Endothelial cell of umbilical vein (primary cell): ENCODE data around the gene UPF1. TPM values are rescaled to one million over a fixed set of nuclear protein-coding genes. Genes with fewer than 3 reads are reported as not detected.

Experiments used
- BruUV-seq: library from RNA; stranded (reverse); fragments of 400-500 nt; replicated peaks from 2 replicates; lab custom pipeline; 2021; lab: Mats Ljungman, UMichigan
- CTCF ChIA-PET: fragments of 300-600, 350-600 bp; sonication (Branson Sonifier 250); formaldehyde crosslinking; loops from one replicate; lab custom pipeline; 2021; ENCODE audit warnings: antibody characterized with exemption, inconsistent platforms; lab: Charles Lee
- POLR2A ChIA-PET: fragments of 300-600, 350-600 bp; sonication (Branson Sonifier 250); formaldehyde crosslinking; loops from one replicate; lab custom pipeline; 2021; ENCODE audit warnings: antibody characterized with exemption, inconsistent platforms; lab: Charles Lee
- DNase-seq: peaks from one replicate; pipeline ENCODE4 v3.0.0-alpha.2; 2011; ENCODE audit warnings: low read depth, low spot score
- FAIRE-seq: peaks from 2 replicates; lab custom pipeline; 2011; peaks lifted over from hg19 to GRCh38; lab: Jason Lieb, UNC
- H2AFZ ChIP-seq: 2 replicates; pipeline ENCODE4 v1.6.0; 2012; ENCODE audit warnings: low read depth, low read length, control low read depth, inconsistent platforms
- H3K27ac ChIP-seq: 2 replicates; pipeline ENCODE4 v1.5.1; 2011; ENCODE audit warnings: low read depth, mild to moderate bottlenecking, control low read depth, low read length, moderate library complexity; ENCODE audit not compliant: insufficient read depth
- H3K27me3 ChIP-seq, 2 experiments: 2 replicates each; pipeline versions ENCODE4 v1.6.0 to v1.6.1; 2011; ENCODE audit warnings: low read length in 2 of 2, mixed read lengths in 1 of 2; ENCODE audit not compliant: control insufficient read depth in 2 of 2, insufficient read depth in 2 of 2
- H3K36me3 ChIP-seq, 2 experiments: 2 replicates in 1 of 2; 3 replicates in 1 of 2; pipeline ENCODE4 v1.5.1; 2011; ENCODE audit warnings: low read length in 2 of 2, mild to moderate bottlenecking in 1 of 2, moderate library complexity in 1 of 2; ENCODE audit not compliant: control insufficient read depth in 2 of 2, insufficient read depth in 2 of 2; ENCODE audit errors: extremely low read depth in 1 of 2
- H3K4me1 ChIP-seq: 3 replicates; pipeline ENCODE4 v1.5.1; 2011; ENCODE audit warnings: mild to moderate bottlenecking, low read length; ENCODE audit not compliant: control insufficient read depth, insufficient read depth; ENCODE audit errors: extremely low read depth
- H3K4me2 ChIP-seq: 2 replicates; pipeline ENCODE4 v1.6.1; 2011; ENCODE audit warnings: low read length, control low read depth, mixed read lengths; ENCODE audit not compliant: insufficient read depth
- H3K4me3 ChIP-seq, 3 experiments: fragments of 200-600 bp in 1 of 3; sonication (generic), shearing (Covaris generic) in 1 of 3; replicated peaks in 1 of 3; 2 replicates each; pipeline ENCODE4 v1.5.1; 2011 to 2016; ENCODE audit warnings: control low read depth in 3 of 3, low read length in 3 of 3, mild to moderate bottlenecking in 2 of 3, inconsistent platforms in 1 of 3, low read depth in 1 of 3, moderate library complexity in 1 of 3; ENCODE audit not compliant: insufficient read depth in 1 of 3
- H3K79me2 ChIP-seq: 2 replicates; pipeline ENCODE4 v1.6.0; 2012; ENCODE audit warnings: low read length, inconsistent platforms; ENCODE audit not compliant: control insufficient read depth, insufficient read depth
- H3K9ac ChIP-seq: replicated peaks from 2 replicates; pipeline ENCODE3; 2011; ENCODE audit warnings: low read length, control low read depth; ENCODE audit not compliant: insufficient read depth; ENCODE audit errors: extremely low read depth
- H3K9me1 ChIP-seq: replicated peaks from 3 replicates; pipeline ENCODE4 v1.6.0; 2011; ENCODE audit warnings: mild to moderate bottlenecking, low read length; ENCODE audit not compliant: control insufficient read depth, insufficient read depth; ENCODE audit errors: extremely low read depth
- H3K9me3 ChIP-seq: replicated peaks from 2 replicates; pipeline ENCODE4 v1.5.1; 2012; ENCODE audit warnings: low read length, inconsistent platforms; ENCODE audit not compliant: control insufficient read depth, insufficient read depth
- H4K20me1 ChIP-seq: replicated peaks from 2 replicates; pipeline ENCODE3; 2011; ENCODE audit warnings: mild to moderate bottlenecking, low read length; ENCODE audit not compliant: control insufficient read depth, insufficient read depth; ENCODE audit errors: extremely low read depth
- CTCF ChIP-seq, 2 donors: IDR thresholded peaks; 1 replicate in 1 of 2; 2 replicates in 1 of 2; pipeline ENCODE4 v1.5.1; 2011; ENCODE audit warnings: low read length in 2 of 2, mild to moderate bottlenecking in 2 of 2, moderate library complexity in 2 of 2, control low read depth in 1 of 2, inconsistent platforms in 1 of 2, low read depth in 1 of 2; ENCODE audit not compliant: insufficient read depth in 1 of 2; ENCODE audit errors: extremely low read depth in 1 of 2
- EZH2 ChIP-seq: IDR thresholded peaks from 2 replicates; pipeline ENCODE4 v1.6.1; 2012; ENCODE audit warnings: borderline replicate concordance, low read depth, mild to moderate bottlenecking, moderate library complexity, low read length, inconsistent platforms; ENCODE audit not compliant: severe bottlenecking
- FOS ChIP-seq: IDR thresholded peaks from 2 replicates; pipeline ENCODE4 v1.6.1; 2011; ENCODE audit warnings: mild to moderate bottlenecking, low read length, moderate library complexity, borderline replicate concordance; ENCODE audit not compliant: insufficient read depth
- GATA2 ChIP-seq: IDR thresholded peaks from 2 replicates; pipeline ENCODE4 v1.7.0; 2011; ENCODE audit warnings: low read depth, mild to moderate bottlenecking, moderate library complexity, mixed read lengths, low read length; ENCODE audit not compliant: insufficient read length, insufficient read depth
- JUN ChIP-seq: IDR thresholded peaks from 2 replicates; pipeline ENCODE4 v1.6.1; 2011; ENCODE audit warnings: borderline replicate concordance, low read depth; ENCODE audit not compliant: insufficient read length, insufficient read depth
- MYC ChIP-seq: IDR thresholded peaks from one replicate; pipeline ENCODE4 v1.6.1; 2011; ENCODE audit warnings: mild to moderate bottlenecking, low read depth, low read length
- POLR2A ChIP-seq: IDR thresholded peaks from 2 replicates; pipeline ENCODE4 v1.6.1; 2012; ENCODE audit warnings: low read depth, mild to moderate bottlenecking, control low read depth, low read length
- POLR2AphosphoS5 ChIP-seq: IDR thresholded peaks from 2 replicates; pipeline ENCODE4 v1.6.1; 2012; ENCODE audit warnings: low read depth, mild to moderate bottlenecking, control low read depth, low read length, moderate library complexity; ENCODE audit not compliant: insufficient read depth
- dilution Hi-C: fragments of 300-500 bp; cut with MboI; formaldehyde crosslinking; loops from one replicate; pipeline ENCODE4 v1.15.0; 2019; ENCODE audit warnings: low sequenced_read_pairs; ENCODE audit not compliant: extremely low pct_ligation_motif_present
- intact Hi-C: fragments of 100-400 bp; cut with micrococcal nuclease; formaldehyde crosslinking; loops from one replicate; pipeline ENCODE4 v1.10.0; 2022
- polyA plus RNA-seq, 4 experiments: library from polyadenylated mRNA; depleted of rRNA in 3 of 4; stranded (reverse) in 3 of 4; unstranded in 1 of 4; fragments of >200 nt; gene quantifications; 2 replicates each; pipeline versions ENCODE4 v1.2.1 to v1.2.3, GENCODE V29; 2011 to 2012; ENCODE audit warnings: missing spikeins in 1 of 4
- total RNA-seq: library from RNA; stranded (reverse); gene quantifications from 2 replicates; pipeline ENCODE4 v1.2.3, GENCODE V29; 2021
- TF ChIP-seq, protein P1 (sequence below): IDR thresholded peaks from 2 replicates; pipeline ENCODE4 v1.6.1; 2011; ENCODE audit not compliant: insufficient read depth, insufficient read length

UPF1 gene
- total and polyA plus RNA-seq, 2 donors (not counting 3 experiments of a cell fraction or from before 2014, with no cell fraction given), result 65.9 to 68.2 TPM

GRCh38 chr19:18913466-18913865 is 81.7 kb downstream of the UPF1 start:
- ChIA-PET CTCF (interaction anchor here (0.6 kb wide), 2 partner anchors 24 to 74 kb away, joined by 3 read pairs; no protein-coding TSS in a partner anchor), POLR2A (no interaction called here)
- peaks cover 2% of the 10 kb centered on the region for H4K20me1 ChIP-seq
- H3K4me3 ChIP-seq, result no peak overlapping the region
- H2AFZ ChIP-seq, result no peak overlapping the region
- no TSS peak for BruUV-seq
- no peak for FAIRE-seq
- H3K4me1 ChIP-seq, result peaks cover 6% of the 10 kb centered on the region
- H3K27ac ChIP-seq, result no peak overlapping the region
- intact Hi-C loops, result loop anchor here (10.0 kb wide), 2 partner anchors 49 to 459 kb away; no protein-coding TSS in a partner anchor
- H3K9me3 ChIP-seq, result no peaks in the 10 kb centered on the region
- H3K4me2 ChIP-seq, result no peak overlapping the region
- no peak overlapping the region for H3K9ac ChIP-seq
- dilution Hi-C loops, result no loop called here
- no peaks in the 10 kb centered on the region for H3K9me1 ChIP-seq
- no peak for TF ChIP-seq CTCF (IDR thresholded peaks at IDR 0.05; ENCODE audit: extremely low read depth in 1 of 2, insufficient read depth in 1 of 2, low read depth in 1 of 2, low read length in 2 of 2)
- TF ChIP-seq, protein P1, sequence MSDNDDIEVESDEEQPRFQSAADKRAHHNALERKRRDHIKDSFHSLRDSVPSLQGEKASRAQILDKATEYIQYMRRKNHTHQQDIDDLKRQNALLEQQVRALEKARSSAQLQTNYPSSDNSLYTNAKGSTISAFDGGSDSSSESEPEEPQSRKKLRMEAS, result no peak
- TF ChIP-seq JUN, result no peak
- TF ChIP-seq FOS, result no peak
- TF ChIP-seq POLR2AphosphoS5, result no peak
- no peak for TF ChIP-seq POLR2A
- no peak for TF ChIP-seq EZH2
- no peak for TF ChIP-seq MYC
- no peak for TF ChIP-seq GATA2
- H3K27me3 ChIP-seq, result no peaks in the 10 kb centered on the region
- H3K79me2 ChIP-seq, result peaks cover 37% of the 10 kb centered on the region
- peaks cover 5 to 26% of the 10 kb centered on the region in 2 experiments for H3K36me3 ChIP-seq
- no peak for DNase-seq
